HG03095 (cell line): ENCODE results near the gene SYT7.

Experiments used
- ATAC-seq: cut with Tn5 transposase; IDR thresholded peaks from one replicate; pipeline ENCODE4 v1.9.1; 2021; ENCODE audit warnings: moderate library complexity; ENCODE audit not compliant: unreplicated experiment

The SYT7 gene

GRCh38 chr11:61539006-61539405 lies 41.9 kb downstream of the SYT7 start:
- ATAC-seq, result no peak

GRCh38 chr11:61538636-61538961 lies 42.3 kb downstream of the SYT7 start:
- ATAC-seq, result no peak

- ATAC-seq, result no peak
Observed at GRCh38 chr11:61537326-61537725, 43.5 kb downstream of the SYT7 start.

DNA sequence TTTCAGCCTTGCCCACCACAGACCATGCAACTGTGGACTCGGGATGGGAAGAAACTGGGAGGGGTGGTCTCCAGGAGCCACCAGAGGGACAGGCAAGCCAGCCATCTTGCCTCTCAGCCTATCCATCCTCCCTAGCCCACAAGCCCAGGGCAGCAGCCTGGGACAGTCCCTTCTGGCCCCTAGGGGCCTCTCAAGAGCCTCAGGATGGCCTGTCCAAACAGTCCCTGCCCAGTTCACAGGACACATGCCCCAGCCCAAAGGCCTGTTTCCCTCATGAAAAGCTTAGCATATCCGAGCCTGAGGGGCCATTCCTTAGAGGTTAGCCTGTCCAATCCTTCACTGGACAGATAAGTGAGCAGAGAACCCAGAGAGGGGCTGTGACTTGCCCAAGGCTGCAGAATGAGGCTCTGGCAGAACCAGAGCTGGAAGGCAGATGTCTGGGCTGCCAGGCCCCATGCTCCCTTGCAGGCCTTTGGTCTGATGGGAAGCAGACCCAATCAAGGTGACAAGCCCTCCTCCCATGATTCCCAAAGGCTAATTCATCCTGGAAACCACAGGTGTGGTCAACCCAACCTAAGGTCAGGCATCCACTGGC lies 44.1 kb downstream of the SYT7 start:
- no peak for ATAC-seq

GRCh38 chr11:61535998-61536675 lies 44.7 kb downstream of the SYT7 start:
- ATAC-seq, result no peak

GRCh38 chr11:61534933-61535839 lies 45.7 kb downstream of the SYT7 start:
- no peak for ATAC-seq

GRCh38 chr11:61534025-61534932 lies 46.6 kb downstream of the SYT7 start:
- ATAC-seq, result no peak

GRCh38 chr11:61533401-61533800 lies 47.5 kb downstream of the SYT7 start:
- ATAC-seq, result no peak

DNA sequence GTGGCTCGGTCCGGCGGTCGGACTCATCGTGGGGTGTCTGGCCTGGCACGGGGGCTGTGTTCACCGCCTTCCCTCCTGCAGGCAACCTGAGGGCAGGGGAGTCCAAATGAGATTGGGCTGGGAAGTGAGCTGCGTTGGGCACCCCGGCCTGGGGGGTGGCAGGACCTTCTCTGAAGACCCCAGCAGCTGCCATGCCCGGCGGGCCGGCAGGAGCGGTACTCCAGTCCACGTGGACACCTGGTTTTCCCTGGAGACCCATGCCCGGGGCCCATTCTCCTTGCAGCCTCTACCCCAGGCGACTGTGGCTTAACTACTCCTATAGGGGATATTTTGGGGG lies 47.9 kb downstream of the SYT7 start:
- ATAC-seq, result no peak

GRCh38 chr11:61532134-61533038 lies 48.5 kb downstream of the SYT7 start:
- ATAC-seq, result no peak

- no peak for ATAC-seq
Observed at GRCh38 chr11:61531044-61531443, 49.8 kb downstream of the SYT7 start.

DNA sequence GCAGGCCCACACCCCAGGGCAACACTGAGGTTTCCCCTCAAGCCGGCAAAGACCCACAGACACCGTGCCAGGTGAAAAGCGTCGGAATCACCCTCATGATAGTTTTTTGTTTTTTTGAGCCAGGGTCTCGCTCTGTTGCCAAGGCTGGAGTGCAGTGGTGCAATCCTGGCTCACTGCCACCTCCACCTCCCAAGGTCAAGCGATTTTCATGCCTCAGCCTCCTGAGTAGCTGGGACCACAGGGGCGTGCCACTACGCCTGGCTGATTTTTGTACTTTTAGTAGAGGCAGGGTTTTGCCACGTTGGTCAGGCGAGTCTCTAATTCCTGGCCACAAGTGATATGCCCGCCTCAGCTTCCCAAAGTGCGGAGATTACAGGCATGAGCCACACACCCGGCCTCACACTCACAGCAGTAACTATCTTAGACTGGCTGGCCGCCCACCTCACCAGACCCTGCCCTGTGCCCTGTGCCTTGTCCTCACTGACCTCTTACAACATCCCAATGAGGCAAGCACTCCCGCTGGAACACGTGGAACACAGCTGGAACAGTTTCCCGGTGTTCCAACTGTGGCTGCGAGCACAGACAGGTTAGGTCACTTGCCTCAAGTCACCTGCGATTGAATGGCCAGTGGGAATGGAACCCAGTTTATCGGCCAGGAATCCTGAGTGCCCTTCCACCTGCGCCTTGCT lies 51.2 kb downstream of the SYT7 start:
- ATAC-seq, result no peak

- no peak for ATAC-seq
Observed at GRCh38 chr11:61528114-61528513, 52.8 kb downstream of the SYT7 start.

DNA sequence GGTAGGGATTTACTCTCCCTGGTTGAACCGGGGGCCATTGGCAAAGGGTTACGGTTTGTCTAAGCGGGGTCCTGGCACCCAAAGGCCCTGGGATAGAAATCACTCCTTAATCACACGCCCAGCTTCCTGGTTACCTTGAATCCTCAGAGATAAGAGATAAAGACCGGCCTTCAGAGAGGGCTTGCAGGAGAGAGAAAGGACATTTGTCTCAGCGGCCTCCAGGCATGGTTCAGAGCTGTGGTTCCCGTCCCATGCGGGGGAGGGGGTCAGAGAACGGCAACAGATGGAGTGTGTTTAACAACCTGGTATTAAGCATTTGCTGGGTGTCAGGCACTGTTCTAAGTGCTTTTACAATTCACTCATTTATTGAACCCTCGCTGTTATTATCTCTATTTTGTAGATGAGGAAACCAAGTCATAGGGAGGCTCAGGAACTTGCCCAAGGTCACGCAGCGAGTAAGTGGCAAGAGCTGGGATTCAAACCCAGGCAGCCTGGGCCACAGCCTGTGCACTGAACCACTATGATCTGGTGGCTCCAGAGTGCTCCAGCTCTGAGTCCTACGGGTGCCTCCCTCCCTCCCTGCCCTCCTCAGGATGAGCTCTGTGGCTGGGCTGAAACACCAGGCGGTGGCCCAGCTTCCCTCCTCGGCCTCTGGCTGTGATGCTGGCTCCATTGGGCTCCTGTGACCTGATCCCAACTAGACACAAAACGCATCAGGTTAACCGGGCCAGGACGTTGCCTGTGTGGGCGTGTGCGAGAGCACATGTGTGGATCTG lies 53.7 kb downstream of the SYT7 start:
- ATAC-seq, result no peak

DNA sequence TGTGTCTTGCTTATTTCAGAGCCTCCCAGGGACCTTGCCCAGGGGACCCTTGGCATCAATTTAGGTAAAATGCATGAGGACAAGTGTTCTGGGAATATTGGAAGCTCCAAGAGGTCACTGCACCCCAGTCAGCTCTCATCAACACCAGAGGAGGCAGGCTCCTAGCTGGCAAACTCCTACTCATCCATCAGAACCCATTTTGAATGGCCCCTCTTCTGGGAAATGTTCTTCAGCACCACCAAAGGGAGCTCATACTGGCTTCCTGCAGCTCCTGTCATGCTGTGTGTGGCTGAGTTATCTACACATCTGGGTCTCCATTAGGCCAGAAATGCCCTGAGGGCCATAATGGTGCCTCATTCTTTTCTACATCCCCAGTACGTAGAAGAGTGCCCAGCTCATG lies 54.6 kb downstream of the SYT7 start:
- no peak for ATAC-seq

GRCh38 chr11:61524963-61525587 lies 55.8 kb downstream of the SYT7 start:
- ATAC-seq, result no peak

DNA sequence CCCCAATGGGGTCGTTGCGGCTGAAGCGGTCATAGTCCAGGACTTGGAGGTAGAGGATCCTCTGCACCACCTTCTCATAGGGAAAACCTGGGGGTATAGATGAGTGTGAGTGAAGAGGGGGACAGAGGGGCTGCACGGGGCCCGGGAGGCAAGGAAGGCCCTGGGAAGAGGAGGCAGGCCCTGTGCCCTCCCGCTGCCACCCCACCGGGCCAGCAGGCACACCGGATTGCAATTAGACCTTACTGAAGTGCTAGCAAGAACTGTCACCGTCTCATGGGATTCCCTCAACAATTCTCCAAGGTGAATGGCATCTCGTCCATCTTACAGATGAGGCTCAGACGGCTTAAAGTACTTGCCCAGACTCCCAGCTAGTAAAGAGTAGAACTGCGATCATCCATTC lies 56.4 kb downstream of the SYT7 start:
- ATAC-seq, result no peak

- ATAC-seq, result no peak
Observed at GRCh38 chr11:61522881-61523280, 58.0 kb downstream of the SYT7 start.
